BLaER1 treated with 17β-estradiol and CSF1 and Interleukin-3, amounts not matched to agents 10 nM and 100 nM (cell line): ENCODE results near the gene GPC6.

Source experiments
- H3K27ac ChIP-seq, 11 experiments: shearing (Covaris generic); formaldehyde crosslinking; 2 replicates each; pipeline ENCODE4 v1.8.1; 2022
- H3K27me3 ChIP-seq, 11 experiments: shearing (Covaris generic); formaldehyde crosslinking; 2 replicates each; pipeline ENCODE4 v1.8.1; 2022
- H3K36me3 ChIP-seq, 11 experiments: shearing (Covaris generic); formaldehyde crosslinking; 2 replicates each; pipeline ENCODE4 v1.8.1; 2022
- H3K4me1 ChIP-seq, 10 experiments: shearing (Covaris generic); formaldehyde crosslinking; 2 replicates each; pipeline ENCODE4 v1.8.1; 2022
- H3K4me2 ChIP-seq, 11 experiments: shearing (Covaris generic); formaldehyde crosslinking; 2 replicates each; pipeline ENCODE4 v1.8.1; 2022
- H3K4me3 ChIP-seq, 10 experiments: shearing (Covaris generic); formaldehyde crosslinking; 2 replicates each; pipeline ENCODE4 v1.8.1; 2022
- H3K9ac ChIP-seq, 11 experiments: shearing (Covaris generic); formaldehyde crosslinking; 2 replicates each; pipeline ENCODE4 v1.8.1; 2022
- H3K9me3 ChIP-seq, 11 experiments: shearing (Covaris generic); formaldehyde crosslinking; replicated peaks in 1 of 11; 2 replicates each; pipeline ENCODE4 v1.8.1; 2022
- H4K20me1 ChIP-seq, 11 experiments: shearing (Covaris generic); formaldehyde crosslinking; 2 replicates each; pipeline ENCODE4 v1.8.1; 2022
- Cebpa-rat ChIP-seq, 11 experiments: shearing (Covaris generic); IDR thresholded peaks; 2 replicates each; pipeline ENCODE4 v1.8.1; 2022

GPC6 gene

GRCh38 chr13:93673885-93674284, 447.3 kb downstream of the GPC6 start:
- no peak for TF ChIP-seq Cebpa-rat (IDR thresholded peaks at IDR 0.05)
- H3K27ac ChIP-seq, result no peak overlapping the region
- no peaks in the 10 kb centered on the region for H3K36me3 ChIP-seq
- H3K4me1 ChIP-seq, result no peaks in the 10 kb centered on the region
- no peak overlapping the region for H3K4me3 ChIP-seq
- H3K27me3 ChIP-seq, result no peaks in the 10 kb centered on the region
- H3K4me2 ChIP-seq, result no peak overlapping the region
- H4K20me1 ChIP-seq, result no peaks in the 10 kb centered on the region
- no peaks in the 10 kb centered on the region for H3K9me3 ChIP-seq
- H3K9ac ChIP-seq, result no peak overlapping the region

GRCh38 chr13:93674337-93674755, 447.7 kb downstream of the GPC6 start:
- Histone ChIP-seq H3K9me3 (no peaks in the 10 kb centered on the region), H3K27ac (no peak overlapping the region), H3K4me1 (no peaks in the 10 kb centered on the region), H3K4me3 (no peak overlapping the region), H3K36me3 (no peaks in the 10 kb centered on the region), H3K4me2 (no peak overlapping the region), H3K9ac (no peak overlapping the region), H4K20me1 (no peaks in the 10 kb centered on the region), H3K27me3 (no peaks in the 10 kb centered on the region)
- TF ChIP-seq Cebpa-rat (IDR thresholded peaks at IDR 0.05), result no peak

DNA sequence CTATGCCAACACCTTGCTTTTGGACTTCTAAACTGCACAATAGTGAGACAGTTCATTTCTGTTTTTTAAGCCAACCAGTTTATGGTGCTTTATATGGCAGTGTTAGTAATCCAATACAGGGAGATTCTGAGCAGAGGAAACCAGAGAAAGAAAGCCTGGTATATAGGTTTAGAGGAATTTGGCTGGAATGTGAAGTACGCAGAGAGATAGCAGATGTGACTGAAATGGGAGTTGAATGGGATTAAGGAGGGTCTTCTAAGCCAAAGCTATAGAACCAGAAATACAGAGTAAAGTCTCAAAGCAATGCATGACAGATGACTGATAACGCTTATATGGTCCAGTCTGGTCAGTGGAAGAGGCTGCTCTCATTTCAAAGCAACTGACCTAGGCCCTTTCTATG, 453.7 kb downstream of the GPC6 start:
- no peak for TF ChIP-seq Cebpa-rat (IDR thresholded peaks at IDR 0.05)
- Histone ChIP-seq H3K9ac (no peak overlapping the region), H3K9me3 (no peaks in the 10 kb centered on the region), H4K20me1 (no peaks in the 10 kb centered on the region), H3K4me3 (no peak overlapping the region), H3K4me1 (no peaks in the 10 kb centered on the region), H3K36me3 (no peaks in the 10 kb centered on the region), H3K27me3 (no peaks in the 10 kb centered on the region), H3K27ac (no peak overlapping the region), H3K4me2 (no peak overlapping the region)

DNA sequence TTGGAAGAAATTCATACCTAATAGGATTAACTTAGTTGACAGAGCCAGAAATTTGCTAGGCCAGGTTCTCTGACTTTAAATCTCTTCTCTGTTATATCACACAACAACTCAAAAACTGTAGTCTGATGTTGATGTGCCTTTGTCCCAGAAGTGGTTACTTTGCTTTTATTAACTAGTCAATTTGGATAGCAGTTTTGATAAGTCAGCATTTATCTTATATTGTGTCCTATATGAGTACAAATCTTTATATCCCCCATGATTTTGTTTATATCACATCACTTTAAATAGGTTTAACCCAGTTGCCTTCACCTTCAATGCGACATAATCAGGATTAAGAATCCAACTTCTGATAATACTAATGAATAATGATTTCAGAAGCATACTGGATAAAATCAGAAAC, 459.3 kb downstream of the GPC6 start:
- Histone ChIP-seq H3K4me1 (no peaks in the 10 kb centered on the region), H3K4me2 (no peak overlapping the region), H3K27me3 (no peaks in the 10 kb centered on the region), H3K9ac (no peak overlapping the region), H3K9me3 (no peaks in the 10 kb centered on the region), H4K20me1 (no peaks in the 10 kb centered on the region), H3K4me3 (no peak overlapping the region), H3K27ac (no peak overlapping the region), H3K36me3 (no peaks in the 10 kb centered on the region)
- TF ChIP-seq Cebpa-rat (IDR thresholded peaks at IDR 0.05), result no peak

DNA sequence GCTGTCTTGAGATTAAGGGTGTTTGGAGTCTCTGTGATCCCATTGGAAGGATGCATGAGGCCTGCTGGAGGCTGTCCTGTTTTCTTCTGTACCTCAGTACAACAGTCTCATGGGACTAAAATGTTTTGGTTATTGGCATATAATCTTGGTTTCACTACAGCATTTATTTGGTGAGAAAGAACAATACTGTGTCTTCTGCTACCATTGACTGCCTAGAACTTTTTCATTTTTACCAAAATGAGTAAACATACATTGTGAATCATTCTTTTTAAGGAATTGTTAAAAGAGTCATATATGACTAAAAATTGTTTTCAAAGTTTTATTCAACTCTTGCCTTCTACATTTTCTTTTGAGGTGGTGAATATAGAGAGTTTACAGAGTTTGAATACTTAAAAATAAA, 459.8 kb downstream of the GPC6 start:
- Histone ChIP-seq H4K20me1 (no peaks in the 10 kb centered on the region), H3K9me3 (no peaks in the 10 kb centered on the region), H3K36me3 (no peaks in the 10 kb centered on the region), H3K27me3 (no peaks in the 10 kb centered on the region), H3K4me3 (no peak overlapping the region), H3K4me2 (no peak overlapping the region), H3K4me1 (no peaks in the 10 kb centered on the region), H3K9ac (no peak overlapping the region), H3K27ac (no peak overlapping the region)
- no peak for TF ChIP-seq Cebpa-rat (IDR thresholded peaks at IDR 0.05)

- no peaks in the 10 kb centered on the region for H3K27me3 ChIP-seq
- no peak overlapping the region for H3K4me3 ChIP-seq
- no peak for TF ChIP-seq Cebpa-rat (IDR thresholded peaks at IDR 0.05)
- no peaks in the 10 kb centered on the region for H3K36me3 ChIP-seq
- no peak overlapping the region for H3K9ac ChIP-seq
- no peaks in the 10 kb centered on the region for H3K4me1 ChIP-seq
- H3K9me3 ChIP-seq, result no peaks in the 10 kb centered on the region
- no peak overlapping the region for H3K4me2 ChIP-seq
- H3K27ac ChIP-seq, result no peak overlapping the region
- H4K20me1 ChIP-seq, result no peaks in the 10 kb centered on the region
Measured at GRCh38 chr13:93687261-93687660, 460.7 kb downstream of the GPC6 start.

GRCh38 chr13:93689333-93689732, 462.7 kb downstream of the GPC6 start:
- TF ChIP-seq Cebpa-rat (IDR thresholded peaks at IDR 0.05), result no peak

GRCh38 chr13:93690139-93690538, 463.5 kb downstream of the GPC6 start:
- Histone ChIP-seq H3K4me2 (no peak overlapping the region), H3K9me3 (no peaks in the 10 kb centered on the region), H3K36me3 (no peaks in the 10 kb centered on the region), H3K9ac (no peak overlapping the region), H3K4me1 (no peaks in the 10 kb centered on the region), H3K27ac (no peak overlapping the region), H3K4me3 (no peak overlapping the region), H3K27me3 (no peaks in the 10 kb centered on the region), H4K20me1 (no peaks in the 10 kb centered on the region)
- TF ChIP-seq Cebpa-rat (IDR thresholded peaks at IDR 0.05), result no peak

More at GRCh38 chr13:93689333-93689732, 462.7 kb downstream of the GPC6 start:
- Histone ChIP-seq H3K4me2 (no peak overlapping the region), H3K9ac (no peak overlapping the region), H3K27me3 (no peaks in the 10 kb centered on the region), H3K36me3 (no peaks in the 10 kb centered on the region), H3K27ac (no peak overlapping the region), H4K20me1 (no peaks in the 10 kb centered on the region), H3K4me3 (no peak overlapping the region), H3K4me1 (no peaks in the 10 kb centered on the region), H3K9me3 (no peaks in the 10 kb centered on the region)

- Histone ChIP-seq H3K27me3 (no peaks in the 10 kb centered on the region), H3K4me1 (no peaks in the 10 kb centered on the region), H4K20me1 (no peaks in the 10 kb centered on the region), H3K9me3 (peaks cover 0 to 15% (median 8%) of the 10 kb centered on the region in 11 experiments; a peak in 13 of 22 replicates), H3K4me3 (no peak overlapping the region), H3K36me3 (no peaks in the 10 kb centered on the region), H3K9ac (no peak overlapping the region), H3K4me2 (no peak overlapping the region), H3K27ac (no peak overlapping the region)
- no peak for TF ChIP-seq Cebpa-rat (IDR thresholded peaks at IDR 0.05)
Measured at GRCh38 chr13:93698016-93698613, 471.5 kb downstream of the GPC6 start.

DNA sequence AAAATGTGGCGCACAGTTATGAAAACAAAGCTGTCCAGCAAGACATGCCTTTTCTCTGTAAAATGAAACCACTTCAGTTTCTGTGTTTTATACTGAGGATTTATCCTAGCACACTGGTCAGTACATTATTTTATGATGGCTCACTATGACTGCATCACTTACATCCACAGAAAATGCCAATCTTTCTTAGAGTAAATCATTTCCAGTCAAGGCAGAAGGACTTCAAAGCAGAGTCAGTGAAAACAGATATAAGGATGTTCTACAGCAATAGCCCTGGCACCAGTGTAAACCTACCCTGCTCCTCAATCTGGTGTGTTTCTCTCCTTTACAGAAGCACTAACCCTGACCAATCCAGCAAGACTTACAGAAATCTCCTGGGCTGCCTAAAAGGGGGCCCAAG, 473.5 kb downstream of the GPC6 start:
- Histone ChIP-seq H3K36me3 (no peaks in the 10 kb centered on the region), H3K27ac (no peak overlapping the region), H3K27me3 (no peaks in the 10 kb centered on the region), H3K4me1 (no peaks in the 10 kb centered on the region), H3K4me3 (no peak overlapping the region), H3K9ac (no peak overlapping the region), H4K20me1 (no peaks in the 10 kb centered on the region), H3K9me3 (peaks cover 0 to 15% (median 8%) of the 10 kb centered on the region in 11 experiments; a peak in 13 of 22 replicates), H3K4me2 (no peak overlapping the region)
- no peak for TF ChIP-seq Cebpa-rat (IDR thresholded peaks at IDR 0.05)
